SJSA1 (cell line): ENCODE results near the gene ARHGEF17. TPM values are rescaled to one million over a fixed set of nuclear protein-coding genes. Genes with fewer than 3 reads are reported as not detected.

Experiments
- DNase-seq, 2 experiments: peaks; one replicate each; pipeline ENCODE4 v3.0.0-alpha.2; 2015 to 2020; ENCODE audit warnings: low spot score in 2 of 2, low read depth in 1 of 2
- H3K27ac ChIP-seq: fragments of 250-450 bp; sonication (Bioruptor Pico); 2 replicates; pipeline ENCODE4 v1.5.1; 2020; ENCODE audit warnings: mild to moderate bottlenecking, moderate library complexity
- H3K27me3 ChIP-seq: fragments of 250-450 bp; sonication (Bioruptor Pico); replicated peaks from 2 replicates; pipeline ENCODE4 v1.5.1; 2020; ENCODE audit warnings: mild to moderate bottlenecking, moderate library complexity
- H3K36me3 ChIP-seq: fragments of 250-450 bp; sonication (Bioruptor Pico); 2 replicates; pipeline ENCODE4 v1.5.1; 2020; ENCODE audit warnings: mild to moderate bottlenecking
- H3K4me1 ChIP-seq: fragments of 250-450 bp; sonication (Bioruptor Pico); replicated peaks from 2 replicates; pipeline ENCODE4 v1.6.1; 2021; ENCODE audit warnings: mild to moderate bottlenecking
- H3K4me3 ChIP-seq: fragments of 250-450 bp; sonication (Bioruptor Pico); 2 replicates; pipeline ENCODE4 v1.5.1; 2020; ENCODE audit warnings: mild to moderate bottlenecking
- H3K9me3 ChIP-seq: fragments of 250-450 bp; sonication (Bioruptor Pico); replicated peaks from 2 replicates; pipeline ENCODE4 v1.5.1; 2020; ENCODE audit warnings: mild to moderate bottlenecking
- total RNA-seq: library from RNA; depleted of rRNA; stranded (reverse); fragments of >200 nt; shearing (Covaris generic); gene quantifications from 2 replicates; pipeline ENCODE4 v1.2.3, GENCODE V29; 2014

Gene ARHGEF17
- total RNA-seq, 1 experiment from 2014 or later, result 14.6 TPM

DNA sequence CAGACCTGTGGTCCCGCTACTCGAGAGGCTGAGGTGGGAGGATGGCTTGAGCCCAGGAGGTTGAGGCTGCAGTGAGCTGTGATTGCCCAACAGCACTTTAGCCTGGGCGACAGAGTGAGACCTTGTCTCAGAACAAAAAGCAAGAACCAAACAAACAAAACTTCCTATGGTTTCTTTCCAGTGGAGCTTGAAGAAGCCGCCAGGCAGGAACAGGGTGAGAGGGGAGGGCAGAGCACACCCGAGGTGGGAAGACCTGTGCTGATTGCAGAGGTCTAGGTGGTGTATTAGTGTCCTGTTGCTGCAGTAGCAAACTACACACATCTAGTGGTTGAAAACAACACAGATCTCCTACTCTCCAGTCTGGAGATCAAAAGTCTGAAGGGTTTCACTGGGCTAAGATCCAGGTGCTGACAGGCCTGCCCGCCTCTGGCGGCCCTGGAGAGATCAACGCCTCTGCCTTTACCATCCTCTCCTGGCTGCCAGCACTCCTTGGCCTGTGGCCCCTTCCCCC is 10.5 kb downstream of the ARHGEF17 start:
- DNase-seq, result no peak
- peaks cover 30% of the 10 kb centered on the region for H3K36me3 ChIP-seq
- no peaks in the 10 kb centered on the region for H3K9me3 ChIP-seq
- H3K27ac ChIP-seq, result no peak overlapping the region
- H3K4me3 ChIP-seq, result no peak overlapping the region
- no peaks in the 10 kb centered on the region for H3K27me3 ChIP-seq
- H3K4me1 ChIP-seq, result peaks cover 45% of the 10 kb centered on the region

DNA sequence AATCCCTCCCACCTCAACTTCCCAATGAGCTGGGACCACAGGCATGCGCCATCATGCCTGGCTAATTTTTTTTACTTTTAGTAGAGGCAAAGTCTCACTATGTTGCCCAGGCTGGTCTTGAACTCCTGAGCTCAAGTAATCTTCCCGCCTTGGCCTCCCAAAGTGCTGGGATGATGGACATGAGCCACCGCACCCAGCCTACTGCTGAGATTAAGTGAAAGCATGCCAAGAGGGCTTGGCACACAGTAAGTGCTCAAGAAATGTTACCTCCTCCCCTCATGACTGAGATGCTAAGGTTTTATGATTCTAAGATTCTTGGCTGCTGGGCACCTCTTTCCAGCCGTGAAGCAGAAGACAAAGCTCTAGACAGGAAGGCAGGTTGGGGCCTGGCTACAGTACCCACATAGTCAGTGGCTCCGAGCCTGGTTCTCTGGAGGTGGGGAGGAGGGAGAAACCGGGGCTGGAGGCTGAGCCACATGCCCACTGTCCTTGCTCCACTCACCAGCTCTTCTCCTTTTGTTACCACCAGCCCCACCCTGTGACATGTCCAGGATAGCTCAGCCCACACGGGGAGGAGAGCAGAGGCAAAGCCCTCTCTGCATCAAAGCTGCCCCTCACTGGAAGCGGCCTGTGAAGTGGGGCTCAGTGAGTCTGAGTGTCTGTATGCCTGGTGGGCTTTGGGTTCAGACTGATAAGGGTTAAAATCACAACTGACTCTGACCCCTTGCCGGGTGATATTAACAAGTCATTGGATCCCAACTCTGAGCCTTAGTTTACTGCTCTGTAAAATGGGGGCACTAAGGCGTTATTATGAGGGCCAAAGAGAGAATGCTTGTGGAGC is 12.9 kb downstream of the ARHGEF17 start:
- peaks cover 24% of the 10 kb centered on the region for H3K36me3 ChIP-seq
- H3K27me3 ChIP-seq, result no peaks in the 10 kb centered on the region
- peaks cover 57% of the 10 kb centered on the region for H3K4me1 ChIP-seq
- H3K27ac ChIP-seq, result peak overlapping the region; percentile 66
- no peak for DNase-seq
- H3K4me3 ChIP-seq, result no peak overlapping the region
- no peaks in the 10 kb centered on the region for H3K9me3 ChIP-seq

DNA sequence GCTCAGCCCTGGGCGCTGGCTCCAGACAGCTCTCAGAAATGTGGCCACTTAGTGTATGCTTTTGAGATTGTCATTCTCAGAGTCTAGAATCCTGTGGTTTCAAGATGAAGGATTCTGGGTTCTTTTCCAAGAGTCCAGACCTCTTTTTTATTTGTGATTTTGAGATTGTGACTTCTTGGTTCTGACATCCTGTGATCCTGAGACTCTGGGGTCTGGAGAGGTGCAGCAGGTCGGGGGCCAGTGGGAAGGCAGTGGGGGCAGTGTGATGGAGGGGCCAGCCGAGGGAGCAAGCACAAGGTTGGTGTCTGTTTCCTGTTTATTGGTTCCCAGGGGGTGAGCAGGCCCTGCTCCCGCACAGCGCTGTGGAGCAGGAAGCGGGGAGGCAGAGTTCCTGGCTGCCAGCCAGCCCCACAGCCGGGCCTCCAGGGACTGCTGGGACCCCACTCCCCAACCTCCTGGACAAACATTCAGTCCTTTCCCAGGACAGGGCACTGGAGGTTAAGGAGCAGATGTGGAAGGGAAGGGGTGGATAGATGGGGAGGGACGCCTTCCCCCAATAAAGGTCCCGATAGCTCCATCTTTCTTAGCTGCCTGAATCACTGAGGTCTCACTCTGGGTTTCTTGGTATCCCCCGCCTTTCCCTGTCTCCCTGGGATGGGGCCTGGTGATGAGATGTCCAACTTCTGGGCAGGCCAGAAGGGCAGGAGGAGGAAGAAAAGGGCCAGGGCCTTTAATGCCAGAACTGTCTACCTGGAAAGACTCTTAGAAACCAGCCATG is 13.7 kb downstream of the ARHGEF17 start:
- H3K36me3 ChIP-seq, result peaks cover 27% of the 10 kb centered on the region
- peak; percentile 54 to 60 for DNase-seq
- H3K4me1 ChIP-seq, result peaks cover 57% of the 10 kb centered on the region
- H3K4me3 ChIP-seq, result no peak overlapping the region
- H3K9me3 ChIP-seq, result no peaks in the 10 kb centered on the region
- H3K27ac ChIP-seq, result peak overlapping the region; percentile 66
- H3K27me3 ChIP-seq, result no peaks in the 10 kb centered on the region

DNA sequence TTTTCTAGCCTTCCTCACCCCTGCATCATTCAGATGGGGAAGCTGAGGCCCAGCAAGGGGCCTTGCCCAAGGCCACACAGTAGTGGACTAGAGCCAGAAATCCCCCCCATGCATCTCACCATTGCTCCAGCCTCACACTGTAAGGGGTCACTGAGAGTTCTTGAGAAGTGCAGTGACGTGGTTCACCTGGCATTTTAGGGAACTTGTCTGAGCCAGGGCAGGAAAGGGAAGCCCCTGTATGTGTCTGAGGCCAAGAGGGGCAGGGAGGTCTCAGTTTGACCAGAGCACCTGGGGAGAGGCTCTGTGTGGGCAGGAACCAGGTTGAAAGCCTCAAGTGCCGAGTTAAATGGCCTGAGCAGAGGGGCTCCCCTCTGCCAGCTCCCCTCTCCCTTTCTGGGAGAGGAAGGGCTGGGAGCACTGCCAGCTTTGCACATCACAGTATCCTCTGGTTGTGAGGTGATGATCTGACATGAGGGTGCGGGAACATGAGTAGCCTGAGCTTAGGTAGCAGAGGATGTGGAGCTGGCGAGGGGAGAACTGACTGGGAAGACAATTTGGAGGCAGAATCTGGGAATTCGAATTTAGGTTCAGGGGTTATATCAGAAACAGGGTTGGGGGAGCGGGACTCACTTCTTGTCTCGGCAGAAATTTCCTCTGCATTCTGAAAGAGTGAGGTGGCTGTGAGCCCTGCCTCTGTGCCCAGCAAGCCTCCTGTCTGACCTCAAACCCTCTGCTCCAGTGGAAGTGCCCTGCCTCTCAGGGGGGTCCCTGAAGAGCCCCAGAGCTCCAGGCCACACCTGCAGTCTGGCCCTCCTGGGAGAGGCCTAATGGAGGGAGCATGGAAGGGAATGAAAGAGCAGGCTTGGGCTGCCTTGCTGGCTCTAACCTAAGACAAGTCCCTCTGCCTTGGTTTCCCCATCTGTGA is 14.6 kb downstream of the ARHGEF17 start:
- no peaks in the 10 kb centered on the region for H3K27me3 ChIP-seq
- H3K27ac ChIP-seq, result peak overlapping the region; percentile 66
- H3K4me1 ChIP-seq, result peaks cover 57% of the 10 kb centered on the region
- H3K4me3 ChIP-seq, result no peak overlapping the region
- H3K9me3 ChIP-seq, result no peaks in the 10 kb centered on the region
- DNase-seq, result no peak
- H3K36me3 ChIP-seq, result peaks cover 29% of the 10 kb centered on the region

DNA sequence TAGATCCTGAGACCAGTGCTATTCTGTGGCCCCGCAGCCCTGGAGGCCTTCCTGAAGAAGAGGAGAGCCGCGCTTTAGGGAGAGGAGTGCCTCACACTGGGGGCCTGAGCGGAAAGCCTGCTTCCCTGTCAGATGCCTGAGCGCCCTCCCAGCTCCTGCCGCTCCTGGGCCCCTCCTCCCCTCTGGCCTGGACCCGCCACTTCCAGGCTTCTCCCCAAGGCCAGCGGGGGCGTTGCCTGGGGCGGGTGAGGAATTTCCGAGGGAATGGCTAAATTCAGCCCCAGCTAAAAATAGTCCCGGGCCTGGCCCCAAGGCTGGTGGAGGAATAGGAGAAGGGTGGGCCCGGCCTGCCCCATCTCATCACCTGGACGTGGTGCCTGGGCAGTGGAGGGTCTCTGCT is 15.4 kb downstream of the ARHGEF17 start:
- H3K9me3 ChIP-seq, result no peaks in the 10 kb centered on the region
- peak; percentile 65 to 84 for DNase-seq
- H3K27ac ChIP-seq, result peak overlapping the region; percentile 53
- H3K4me3 ChIP-seq, result no peak overlapping the region
- H3K36me3 ChIP-seq, result peaks cover 27% of the 10 kb centered on the region
- H3K27me3 ChIP-seq, result no peaks in the 10 kb centered on the region
- peaks cover 57% of the 10 kb centered on the region for H3K4me1 ChIP-seq

DNA sequence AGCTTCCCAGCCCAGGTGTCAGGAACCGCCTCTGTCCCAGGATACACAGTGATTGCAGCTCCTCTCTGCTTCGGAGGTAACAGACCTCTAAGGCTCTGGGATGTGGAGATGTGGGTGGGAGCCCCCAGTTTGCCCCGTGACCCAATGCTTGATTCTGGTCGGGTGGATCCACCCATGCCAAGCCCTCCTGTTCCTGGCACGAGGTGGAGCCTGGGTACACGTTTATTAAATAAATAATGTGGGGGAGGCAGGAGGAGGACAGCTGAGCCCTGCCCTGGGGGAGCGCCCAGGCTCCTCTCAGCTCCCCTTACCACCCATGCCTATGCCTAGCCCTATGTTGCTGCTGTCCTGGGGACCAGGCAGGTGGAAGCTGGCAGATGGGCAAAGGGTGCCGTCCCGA is 16.0 kb downstream of the ARHGEF17 start:
- H3K27me3 ChIP-seq, result no peaks in the 10 kb centered on the region
- no peak for DNase-seq
- H3K4me3 ChIP-seq, result no peak overlapping the region
- H3K36me3 ChIP-seq, result peaks cover 27% of the 10 kb centered on the region
- H3K9me3 ChIP-seq, result no peaks in the 10 kb centered on the region
- H3K27ac ChIP-seq, result peak overlapping the region; percentile 53
- peaks cover 57% of the 10 kb centered on the region for H3K4me1 ChIP-seq

DNA sequence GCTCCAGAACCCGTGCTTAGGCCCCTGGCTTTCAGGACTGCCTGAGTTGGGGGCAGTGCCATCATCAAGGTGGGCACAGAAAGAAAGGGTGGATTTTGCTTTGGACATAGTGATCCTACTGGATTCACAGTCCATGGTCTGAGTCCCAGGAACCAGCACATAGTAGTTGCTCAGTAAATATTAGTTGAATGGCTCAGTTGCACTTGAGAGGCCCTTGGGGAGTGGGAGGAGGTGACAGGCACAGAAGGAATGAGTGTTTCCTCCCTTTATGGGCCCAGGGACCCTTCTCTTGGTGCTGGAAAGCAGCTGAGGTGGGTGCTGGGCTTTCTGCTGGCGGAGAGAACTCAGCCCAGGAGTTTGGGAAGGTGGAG is 16.6 kb downstream of the ARHGEF17 start:
- Histone ChIP-seq H3K36me3 (peaks cover 23% of the 10 kb centered on the region), H3K4me3 (no peak overlapping the region), H3K27me3 (no peaks in the 10 kb centered on the region), H3K4me1 (peaks cover 57% of the 10 kb centered on the region), H3K27ac (peak overlapping the region; percentile 53; the same call in 1 of the 2 replicates), H3K9me3 (no peaks in the 10 kb centered on the region)
- DNase-seq, result no peak

DNA sequence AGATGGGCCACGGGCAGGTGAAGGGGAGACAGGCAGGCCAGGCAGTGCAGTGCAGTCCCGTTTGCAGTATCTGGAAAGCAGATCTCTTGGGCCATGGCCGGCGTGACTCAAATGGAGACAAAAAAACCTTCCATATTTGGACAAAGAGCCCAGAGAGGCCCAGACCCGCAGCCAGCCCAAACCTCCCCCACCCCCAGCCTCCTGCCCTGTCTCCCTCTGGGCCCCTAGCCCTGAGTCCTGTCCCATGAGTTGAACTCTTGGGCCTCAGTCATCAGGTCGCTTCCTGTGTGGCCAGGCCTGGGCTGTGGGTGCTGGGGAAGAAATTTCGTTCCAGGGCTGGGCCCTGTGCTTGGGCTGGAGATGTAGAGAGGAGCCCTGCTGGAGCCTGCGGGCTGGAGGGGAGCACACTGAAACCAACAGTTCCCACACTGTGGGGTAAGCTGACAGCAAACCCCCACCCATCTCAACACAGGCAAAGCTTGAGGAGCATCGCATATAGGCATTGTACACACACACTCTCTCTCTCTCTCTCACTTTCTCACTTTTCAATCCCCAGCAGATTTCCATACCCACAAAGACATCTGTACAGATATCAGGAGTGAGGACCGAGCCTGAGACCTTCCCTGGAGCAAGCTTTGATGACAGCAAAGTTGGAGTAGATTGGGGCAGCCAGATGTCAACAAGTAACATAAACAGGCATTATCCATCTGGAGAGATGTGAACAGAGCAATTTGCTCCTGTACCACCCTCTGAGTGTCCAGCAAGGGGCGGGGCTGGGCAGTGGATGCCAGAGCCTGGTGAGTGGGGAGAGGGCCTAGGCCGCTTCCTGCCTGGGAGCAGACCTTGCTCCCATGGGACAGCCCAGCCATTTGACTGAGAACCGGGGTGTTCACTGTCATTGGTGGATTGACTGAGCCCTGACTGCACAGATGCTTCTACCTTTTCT is 17.2 kb downstream of the ARHGEF17 start:
- H3K27ac ChIP-seq, result peak overlapping the region; percentile 53; the same call in 1 of the 2 replicates
- peaks cover 20% of the 10 kb centered on the region for H3K36me3 ChIP-seq
- H3K27me3 ChIP-seq, result no peaks in the 10 kb centered on the region
- H3K4me1 ChIP-seq, result peaks cover 55% of the 10 kb centered on the region
- H3K4me3 ChIP-seq, result no peak overlapping the region
- DNase-seq, result peak in 1 of 2 experiments; percentile 64
- H3K9me3 ChIP-seq, result no peaks in the 10 kb centered on the region

DNA sequence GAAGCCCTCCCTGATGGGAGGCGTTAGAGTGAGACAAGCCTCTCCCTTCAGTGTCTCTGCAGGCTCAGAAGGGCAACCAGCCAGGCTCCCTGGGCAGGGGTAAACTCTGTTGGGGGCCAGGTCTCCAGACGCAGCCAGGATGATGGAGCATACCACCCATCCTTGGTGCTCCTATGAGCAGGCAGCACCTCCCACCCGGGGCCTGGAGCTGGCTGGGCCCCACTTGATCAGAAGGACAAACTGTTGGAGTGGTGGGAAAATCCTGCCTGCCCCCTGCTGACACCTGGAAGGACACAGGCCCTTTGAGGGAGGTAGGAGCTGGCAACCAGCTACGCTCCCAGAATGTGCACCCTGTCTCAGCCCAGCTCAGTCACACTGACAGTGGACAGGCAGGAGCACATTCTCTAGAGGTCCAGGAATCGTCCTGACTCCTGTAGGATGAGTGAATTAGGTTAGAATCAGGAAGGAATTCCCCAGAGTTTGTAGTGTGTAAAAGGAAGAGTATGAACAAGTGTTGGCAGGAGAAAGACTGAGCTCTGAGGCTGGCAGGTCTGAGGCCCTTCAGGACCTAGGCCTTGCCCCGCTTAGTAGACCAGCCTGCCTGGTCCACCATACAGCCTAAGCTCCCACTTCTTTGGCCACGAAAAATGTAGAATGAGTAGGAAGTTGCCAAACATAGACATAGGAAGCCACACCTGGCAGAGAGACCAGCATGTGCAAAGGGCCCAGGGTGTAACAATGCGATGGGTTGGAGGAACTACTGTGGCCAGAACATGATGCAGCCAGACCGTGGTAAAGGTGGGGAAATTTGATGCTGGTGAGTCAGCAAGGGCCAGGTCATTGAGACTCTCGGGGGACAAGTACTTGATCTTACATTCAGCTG is 19.1 kb downstream of the ARHGEF17 start:
- H3K4me1 ChIP-seq, result peaks cover 47% of the 10 kb centered on the region
- no peak for DNase-seq
- H3K27ac ChIP-seq, result no peak overlapping the region
- H3K4me3 ChIP-seq, result no peak overlapping the region
- no peaks in the 10 kb centered on the region for H3K27me3 ChIP-seq
- peaks cover 22% of the 10 kb centered on the region for H3K36me3 ChIP-seq
- H3K9me3 ChIP-seq, result no peaks in the 10 kb centered on the region

DNA sequence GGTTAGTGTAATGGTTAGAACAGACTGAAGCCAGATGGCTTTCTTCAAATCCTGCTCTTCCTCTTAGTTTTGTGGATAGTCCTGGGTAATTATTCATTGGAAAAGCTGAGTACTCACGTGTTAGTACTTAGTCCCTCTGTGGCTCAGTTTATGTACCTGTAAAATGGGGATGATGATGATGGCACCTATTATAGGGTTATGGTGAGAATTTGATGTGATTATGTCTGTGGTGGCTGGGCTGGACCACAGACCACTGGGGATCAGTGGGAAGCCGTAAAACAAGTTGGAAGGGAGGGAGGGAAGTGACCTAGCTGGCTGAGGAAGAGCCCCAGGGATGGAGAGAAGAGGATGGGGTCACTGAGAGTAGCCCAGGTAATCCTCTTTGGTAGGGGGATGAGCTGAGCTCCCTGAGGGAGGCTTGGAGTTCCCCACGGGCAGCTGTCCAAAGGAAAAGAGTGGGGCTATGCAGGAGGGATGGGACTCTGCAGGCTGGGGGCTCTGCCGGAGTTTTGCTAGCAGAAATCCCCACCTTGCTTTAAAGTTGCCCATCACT is 19.8 kb downstream of the ARHGEF17 start:
- Histone ChIP-seq H3K27me3 (no peaks in the 10 kb centered on the region), H3K4me3 (no peak overlapping the region), H3K36me3 (peaks cover 22% of the 10 kb centered on the region), H3K9me3 (no peaks in the 10 kb centered on the region), H3K4me1 (peaks cover 40% of the 10 kb centered on the region), H3K27ac (no peak overlapping the region)
- no peak for DNase-seq

DNA sequence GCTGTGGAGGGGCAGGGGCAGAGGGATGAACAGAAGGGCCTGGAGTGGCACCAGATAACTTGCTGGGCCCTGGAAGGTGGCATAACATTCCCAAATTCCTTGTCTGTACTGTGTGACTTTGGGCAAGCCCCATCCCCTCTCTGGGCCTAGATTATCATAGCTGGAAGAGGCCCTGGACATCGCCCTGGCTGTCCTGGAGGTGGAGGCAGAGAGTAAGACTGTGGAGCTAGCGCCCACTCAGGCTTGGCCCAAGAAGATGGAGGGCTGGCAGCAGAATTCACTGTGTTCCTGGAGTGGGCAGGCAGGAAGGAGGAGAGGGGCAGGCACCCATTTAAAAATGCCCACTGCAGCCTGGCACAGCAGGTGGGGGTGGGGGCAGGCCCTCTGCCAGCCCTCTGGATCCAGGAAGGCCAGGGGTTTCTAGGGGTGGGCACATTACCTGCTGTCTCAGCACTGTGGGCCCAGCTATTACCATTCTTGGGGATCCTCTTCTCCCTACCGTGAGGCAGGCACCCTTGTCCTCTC is 22.6 kb downstream of the ARHGEF17 start:
- no peak overlapping the region for H3K27ac ChIP-seq
- no peak for DNase-seq

More for the DNA sequence above, 22.6 kb downstream of the ARHGEF17 start:
- H3K9me3 ChIP-seq, result no peaks in the 10 kb centered on the region
- no peak overlapping the region for H3K4me3 ChIP-seq
- peaks cover 10% of the 10 kb centered on the region for H3K36me3 ChIP-seq
- peaks cover 34% of the 10 kb centered on the region for H3K4me1 ChIP-seq
- H3K27me3 ChIP-seq, result no peaks in the 10 kb centered on the region
